K562 (cell line): ENCODE measurements around the gene ZNF335. TPM values are rescaled to one million over a fixed set of nuclear protein-coding genes. Genes with fewer than 3 reads are reported as not detected.
A peak's percentile ranks its signal among the peaks of the same experiment; 100 is the strongest.

Source experiments
- ATAC-seq: fragments of 200-7000 bp; cut with Tn5 transposase; 3 replicates; pipeline ENCODE4 v1.9.1; 2020; ENCODE audit warnings: moderate library complexity
- BruUV-seq: library from RNA; stranded (reverse); fragments of 400-500 nt; replicated peaks from 2 replicates; lab custom pipeline; 2021; lab: Mats Ljungman, UMichigan
- CTCF ChIA-PET: fragments of 300-600 bp; formaldehyde crosslinking; extraction: SDS; loops from one replicate; lab custom pipeline; 2021; ENCODE audit warnings: low intra/inter-chr PET ratio; lab: Yijun Ruan, JAX
- POLR2A ChIA-PET: fragments of 300-600, 350-650 bp; sonication (Branson Sonifier 250); formaldehyde crosslinking; extraction: SDS; loops from one replicate; lab custom pipeline; 2021; ENCODE audit warnings: antibody characterized with exemption, inconsistent platforms; lab: Yijun Ruan, JAX
- DNase-seq, 4 experiments: peaks; one replicate each; pipeline versions ENCODE4 v3.0.0 to v3.0.0-alpha.2; 2011 to 2018; ENCODE audit warnings: low spot score in 3 of 4, mixed read lengths in 3 of 4; ENCODE audit errors: extremely low read depth in 1 of 4
- FAIRE-seq: peaks from 2 replicates; lab custom pipeline; 2011; peaks lifted over from hg19 to GRCh38; lab: Jason Lieb, UNC
- H2AFZ ChIP-seq: 2 replicates; pipeline ENCODE4 v1.6.0; 2011; ENCODE audit warnings: low read depth, low read length, control low read depth, inconsistent platforms
- H3K27ac ChIP-seq: fragments of 200-600 bp; 3 replicates; pipeline ENCODE4 v1.8.0; 2011; ENCODE audit warnings: low read depth, mild to moderate bottlenecking, control low read depth, inconsistent platforms, low read length, moderate library complexity, mixed read lengths; ENCODE audit errors: extremely low read depth
- H3K27me3 ChIP-seq, 2 experiments: fragments of 300-600 bp in 1 of 2; 2 replicates in 1 of 2; 3 replicates in 1 of 2; pipeline versions ENCODE4 v1.6.0 to v1.8.0; 2011; ENCODE audit warnings: inconsistent platforms in 2 of 2, low read length in 2 of 2, mild to moderate bottlenecking in 1 of 2, mixed read lengths in 1 of 2, moderate library complexity in 1 of 2; ENCODE audit not compliant: control insufficient read depth in 2 of 2, insufficient read depth in 2 of 2
- H3K36me3 ChIP-seq: fragments of 300-600 bp; 3 replicates; pipeline ENCODE4 v1.8.0; 2011; ENCODE audit warnings: mild to moderate bottlenecking, low read length, inconsistent platforms; ENCODE audit not compliant: control insufficient read depth, insufficient read depth
- H3K4me1 ChIP-seq, 2 experiments: fragments of 200-600 bp in 1 of 2; replicated peaks in 1 of 2; 2 replicates in 1 of 2; 3 replicates in 1 of 2; pipeline versions ENCODE4 v1.5.1 to v1.8.0; 2011; ENCODE audit warnings: inconsistent platforms in 2 of 2, low read length in 2 of 2, mild to moderate bottlenecking in 1 of 2, mixed read lengths in 1 of 2, moderate library complexity in 1 of 2; ENCODE audit not compliant: control insufficient read depth in 2 of 2, insufficient read depth in 2 of 2
- H3K4me2 ChIP-seq: 2 replicates; pipeline ENCODE4 v1.6.1; 2011; ENCODE audit warnings: low read length, control low read depth, inconsistent platforms, mixed read lengths; ENCODE audit not compliant: insufficient read depth
- H3K4me3 ChIP-seq: fragments of 200-600 bp; sonication (generic), shearing (Covaris generic); 2 replicates; pipeline ENCODE4 v1.5.1; 2016; ENCODE audit warnings: control low read depth, inconsistent platforms
- H3K79me2 ChIP-seq: fragments of 200-600 bp; 3 replicates; pipeline ENCODE4 v1.8.0; 2011; ENCODE audit warnings: low read length, inconsistent platforms; ENCODE audit not compliant: control insufficient read depth, insufficient read depth
- H3K9ac ChIP-seq, 2 experiments: 2 replicates each; pipeline versions ENCODE4 v1.6.0 to v1.6.1; 2011; ENCODE audit warnings: low read depth in 2 of 2, low read length in 2 of 2, control low read depth in 1 of 2, inconsistent platforms in 1 of 2, mild to moderate bottlenecking in 1 of 2, mixed read lengths in 1 of 2; ENCODE audit not compliant: insufficient read depth in 1 of 2
- H3K9me1 ChIP-seq: one replicate; pipeline ENCODE4 v1.6.0; 2011; ENCODE audit warnings: inconsistent platforms, mild to moderate bottlenecking, low read length, moderate library complexity; ENCODE audit not compliant: control insufficient read depth, insufficient read depth
- H3K9me3 ChIP-seq: replicated peaks from 2 replicates; pipeline ENCODE4 v1.5.1; 2011; ENCODE audit warnings: low read depth, low read length, inconsistent platforms; ENCODE audit not compliant: control insufficient read depth, insufficient read depth
- H4K20me1 ChIP-seq: replicated peaks from 2 replicates; pipeline ENCODE4 v1.6.1; 2011; ENCODE audit warnings: low read length, inconsistent platforms, mixed read lengths; ENCODE audit not compliant: control insufficient read depth, insufficient read depth
- CEBPG ChIP-seq, 3 experiments: fragments of 200-800 bp in 1 of 3; sonication (Bioruptor generic) in 1 of 3; sonication (generic) in 1 of 3; formaldehyde crosslinking in 1 of 3; IDR thresholded peaks in 2 of 3; conservative IDR thresholded peaks in 1 of 3; 2 replicates each; pipeline versions ENCODE4 v1.6.1 to v1.8.0; 2016 to 2022; ENCODE audit warnings: missing compliant biosample characterization in 2 of 3, missing genetic modification characterization in 2 of 3, mild to moderate bottlenecking in 1 of 3, missing genetic modification reagents in 1 of 3
- MED1 ChIP-seq: sonication (generic); formaldehyde crosslinking; IDR thresholded peaks from 2 replicates; pipeline ENCODE4 v1.8.1; 2023; ENCODE audit warnings: missing genetic modification reagents, borderline replicate concordance
- SPI1 ChIP-seq: IDR thresholded peaks from 2 replicates; pipeline ENCODE4 v1.6.1; 2011; ENCODE audit warnings: low read depth, low read length, control low read depth, borderline replicate concordance
- WGBS: fragments of 100-300 bp; shearing (Covaris generic); methylation state at CpG from one replicate; pipeline ENCODE4 v1.1.6; 2016; ENCODE audit warnings: low coverage, mixed read lengths; ENCODE audit not compliant: insufficient coverage; ENCODE audit errors: missing lambda C conversion rate; 5-methylcytosine and 5-hydroxymethylcytosine counted together
- in situ Hi-C: fragments of 300-500 bp; cut with MboI; formaldehyde crosslinking; loops from 4 replicates; pipeline ENCODE4 v1.15.0; 2018; ENCODE audit warnings: inconsistent platforms, mixed read lengths
- intact Hi-C: fragments of 100-400 bp; cut with micrococcal nuclease; formaldehyde crosslinking; loops from 2 replicates; pipeline ENCODE4 v1.14.2; 2022
- polyA plus RNA-seq, 8 experiments: library from polyadenylated mRNA; depleted of rRNA in 4 of 8; stranded (reverse) in 5 of 8; unstranded in 3 of 8; fragments of >200 nt; fragmentation: Nextera tagmentation in 2 of 8; fragmentation: Illumina TruSeq in 1 of 8; extraction: Ambion mirVana in 2 of 8; extraction: Trizol in 1 of 8; gene quantifications; 2 replicates each; pipeline versions ENCODE4 v1.2.1 to v1.2.3, GENCODE V29; 2011 to 2014; ENCODE audit warnings: inconsistent platforms in 1 of 8, missing spikeins in 1 of 8
- total RNA-seq, 7 experiments: library from RNA; depleted of rRNA in 6 of 7; stranded (reverse); fragments of >200 nt in 6 of 7; fragmentation: Illumina TruSeq in 2 of 7; extraction: Trizol in 2 of 7; gene quantifications; 2 replicates each; pipeline versions ENCODE4 v1.2.1 to v1.2.3, GENCODE V29; 2011 to 2021; ENCODE audit warnings: low replicate concordance in 1 of 7
- TF ChIP-seq, protein P1 (sequence below): sonication (generic); formaldehyde crosslinking; IDR thresholded peaks from 2 replicates; pipeline ENCODE4 v1.9.0; 2022; ENCODE audit warnings: mild to moderate bottlenecking, missing genetic modification reagents

ZNF335 gene
- total and polyA plus RNA-seq, 9 of the 15 experiments (the other 6 are each of a cell fraction or from before 2014, with no cell fraction given) = 0.39 to 16.0 (median 7.6) TPM

DNA sequence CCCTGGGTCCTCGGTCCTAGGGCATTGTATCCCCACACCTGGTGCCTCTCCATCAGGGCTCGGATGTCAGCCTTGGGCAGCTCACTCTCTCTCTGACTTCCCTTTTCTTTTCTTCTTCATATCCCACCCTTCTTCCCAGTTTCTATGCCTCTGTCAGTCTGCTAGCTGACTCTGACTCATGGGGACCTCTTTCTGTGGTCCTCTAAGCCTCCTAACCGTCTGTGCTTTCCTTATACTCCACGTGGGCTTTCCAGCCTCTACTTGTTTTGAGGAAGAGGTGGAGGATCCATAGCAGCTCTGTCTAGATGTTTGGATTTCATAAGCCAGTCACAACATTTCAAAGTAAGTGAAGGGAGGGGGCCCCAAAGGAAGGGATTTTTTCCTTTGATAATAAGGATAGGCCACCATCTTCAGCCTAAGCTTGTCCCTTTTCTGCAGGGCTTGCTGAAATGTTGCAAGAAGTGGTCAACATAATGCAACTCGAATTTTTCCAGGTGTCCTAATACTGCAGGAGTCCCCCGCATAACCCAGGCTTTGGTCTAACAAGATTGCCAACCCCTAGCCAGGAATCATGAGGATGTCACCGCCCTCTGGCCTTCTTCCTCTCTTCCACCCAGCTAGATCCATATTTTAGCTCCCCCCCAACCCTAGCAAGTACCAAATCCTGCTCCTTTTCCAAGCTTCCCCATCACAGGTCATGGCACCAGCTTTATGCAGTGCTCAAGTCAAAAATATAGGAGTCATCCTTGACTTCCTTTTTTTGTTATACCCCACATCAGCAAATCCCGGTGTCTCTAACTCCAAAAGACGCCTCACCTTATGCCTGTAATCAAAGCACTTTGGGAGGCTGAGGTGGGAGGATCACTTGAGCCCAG lies 51.3 kb downstream of the ZNF335 start:
- Histone ChIP-seq H2AFZ (no peak overlapping the region), H3K9me1 (no peaks in the 10 kb centered on the region), H3K4me3 (no peak overlapping the region), H3K27me3 (no peaks in the 10 kb centered on the region), H3K27ac (no peak overlapping the region), H3K79me2 (no peaks in the 10 kb centered on the region), H3K4me2 (no peak overlapping the region), H3K4me1 (peaks cover 10% of the 10 kb centered on the region in 2 experiments; a peak in 4 of 5 replicates), H3K36me3 (no peaks in the 10 kb centered on the region), H3K9me3 (no peaks in the 10 kb centered on the region), H3K9ac (no peak overlapping the region), H4K20me1 (0 out of 2 replicates have a peak, but pooled peaks cover 3% of the 10 kb centered on the region)
- BruUV-seq = no TSS peak
- no peak for DNase-seq
- no peak for ATAC-seq
- intact Hi-C loops (no loop called here), in situ Hi-C loops (no loop called here)
- ChIA-PET POLR2A (interaction anchor here (1.1 to 8.0 kb wide), 7 partner anchors 8 to 40 kb away, joined by 3 to 91 read pairs (median 6); partner anchors contain the start of genes PCIF1 and SPATA25), CTCF (no interaction called here)
- 16% methylated on average over 9 of the region's 9 CpGs for WGBS
- FAIRE-seq = no peak
- peak; percentile 50; the same call in 1 of the 2 replicates for TF ChIP-seq SPI1
- TF ChIP-seq CEBPG (CRISPR knock-in tag; IDR thresholded peaks at IDR 0.05) = peak; percentile 35; the same call in 1 of the 2 replicates
- no peak for TF ChIP-seq CEBPG (tag; conservative IDR thresholded peaks at IDR 0.05 in 1 of 2, IDR thresholded peaks at IDR 0.05 in 1 of 2)
- TF ChIP-seq, protein P1, sequence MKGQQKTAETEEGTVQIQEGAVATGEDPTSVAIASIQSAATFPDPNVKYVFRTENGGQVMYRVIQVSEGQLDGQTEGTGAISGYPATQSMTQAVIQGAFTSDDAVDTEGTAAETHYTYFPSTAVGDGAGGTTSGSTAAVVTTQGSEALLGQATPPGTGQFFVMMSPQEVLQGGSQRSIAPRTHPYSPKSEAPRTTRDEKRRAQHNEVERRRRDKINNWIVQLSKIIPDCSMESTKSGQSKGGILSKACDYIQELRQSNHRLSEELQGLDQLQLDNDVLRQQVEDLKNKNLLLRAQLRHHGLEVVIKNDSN (CRISPR knock-in tag) = no peak
- no peak for TF ChIP-seq MED1 (CRISPR knock-in tag)
